ENCODE results near the gene RAB38. TPM values are rescaled to one million over a fixed set of nuclear protein-coding genes. Genes with fewer than 3 reads are reported as not detected.
A peak's percentile ranks its signal among the peaks of the same experiment; 100 is the strongest.

RAB38 gene
- total RNA-seq, 2 experiments from 2014 or later = 1.6 to 1.9 TPM

GRCh38 chr11:88188251-88188931 lies 13.1 kb upstream of the RAB38 start:
- Mint-ChIP-seq H3K27me3 (peaks cover 22% of the 10 kb centered on the region), H3K9me3 (peaks cover 4% of the 10 kb centered on the region), H3K36me3 (ENCODE audit: low read depth) (peaks cover 6% of the 10 kb centered on the region), H3K27ac (no peak overlapping the region), H3K4me1 (no peaks in the 10 kb centered on the region), H3K4me3 (no peak overlapping the region)
- ChIA-PET CTCF (interaction anchor here (0.5 kb wide), 1 partner anchor 167 kb away, joined by 4 read pairs; no protein-coding TSS in a partner anchor), POLR2A (no interaction called here)
- DNase-seq = no peak

- ChIA-PET CTCF (interaction anchor here (1.2 kb wide), 1 partner anchor 363 kb away, joined by 3 read pairs; no protein-coding TSS in a partner anchor), POLR2A (no interaction called here)
- no peak overlapping the region for H3K27ac Mint-ChIP-seq
- peaks cover 24% of the 10 kb centered on the region for H3K27me3 Mint-ChIP-seq
- no peak overlapping the region for H3K4me3 Mint-ChIP-seq
- peaks cover 26% of the 10 kb centered on the region for H3K4me1 Mint-ChIP-seq
- no peak for DNase-seq
- peaks cover 4% of the 10 kb centered on the region for H3K9me3 Mint-ChIP-seq
- peaks cover 6% of the 10 kb centered on the region for H3K36me3 Mint-ChIP-seq (ENCODE audit: low read depth)
These were observed 8.0 kb upstream of the RAB38 start for GRCh38 chr11:88183233-88183632.

GRCh38 chr11:88181776-88182175 lies 6.5 kb upstream of the RAB38 start:
- ChIA-PET POLR2A (no interaction called here), CTCF (interaction anchor here (0.6 to 1.1 kb wide), 3 partner anchors 27 to 154 kb away, joined by 3 to 4 read pairs (median 4); no protein-coding TSS in a partner anchor)
- Mint-ChIP-seq H3K27ac (no peak overlapping the region), H3K27me3 (peaks cover 24% of the 10 kb centered on the region), H3K36me3 (ENCODE audit: low read depth) (peaks cover 6% of the 10 kb centered on the region), H3K9me3 (peaks cover 4% of the 10 kb centered on the region), H3K4me1 (peaks cover 34% of the 10 kb centered on the region), H3K4me3 (no peak overlapping the region)
- no peak for DNase-seq

GRCh38 chr11:88179971-88180629 lies 4.9 kb upstream of the RAB38 start:
- H3K27me3 Mint-ChIP-seq = peaks cover 18% of the 10 kb centered on the region
- CTCF ChIA-PET = interaction anchor here (0.6 to 2.0 kb wide), 5 partner anchors 27 to 1121 kb away, joined by 3 to 5 read pairs (median 3); no protein-coding TSS in a partner anchor
- peaks cover 41% of the 10 kb centered on the region for H3K4me1 Mint-ChIP-seq
- no peak overlapping the region for H3K27ac Mint-ChIP-seq
- no peaks in the 10 kb centered on the region for H3K9me3 Mint-ChIP-seq
- DNase-seq = no peak
- no peaks in the 10 kb centered on the region for H3K36me3 Mint-ChIP-seq (ENCODE audit: low read depth)
- no peak overlapping the region for H3K4me3 Mint-ChIP-seq
- POLR2A ChIA-PET = no interaction called here

- Mint-ChIP-seq H3K27me3 (peaks cover 15% of the 10 kb centered on the region), H3K4me3 (no peak overlapping the region), H3K4me1 (peaks cover 51% of the 10 kb centered on the region), H3K36me3 (ENCODE audit: low read depth) (no peaks in the 10 kb centered on the region), H3K9me3 (no peaks in the 10 kb centered on the region), H3K27ac (peak overlapping the region; percentile 22)
- DNase-seq = peak; percentile 45
- ChIA-PET POLR2A (no interaction called here), CTCF (interaction anchor here (1.2 to 2.0 kb wide), 3 partner anchors 26 to 373 kb away, joined by 3 to 5 read pairs (median 3); no protein-coding TSS in a partner anchor)
These were observed 3.9 kb upstream of the RAB38 start for GRCh38 chr11:88179141-88179540.

- no peaks in the 10 kb centered on the region for H3K9me3 Mint-ChIP-seq
- ChIA-PET CTCF (interaction anchor here (2.8 kb wide), 1 partner anchor 11 kb away, joined by 11 read pairs; no protein-coding TSS in a partner anchor), POLR2A (no interaction called here)
- peaks cover 52% of the 10 kb centered on the region for H3K4me1 Mint-ChIP-seq
- no peak overlapping the region for H3K4me3 Mint-ChIP-seq
- DNase-seq = no peak
- H3K27ac Mint-ChIP-seq = no peak overlapping the region
- H3K36me3 Mint-ChIP-seq (ENCODE audit: low read depth) = no peaks in the 10 kb centered on the region
- H3K27me3 Mint-ChIP-seq = peaks cover 8% of the 10 kb centered on the region
These were observed 2.9 kb upstream of the RAB38 start for GRCh38 chr11:88178191-88178590.

- Mint-ChIP-seq H3K36me3 (ENCODE audit: low read depth) (no peaks in the 10 kb centered on the region), H3K9me3 (no peaks in the 10 kb centered on the region), H3K27ac (peak overlapping the region; percentile 67), H3K27me3 (no peaks in the 10 kb centered on the region), H3K4me1 (peaks cover 49% of the 10 kb centered on the region), H3K4me3 (no peak overlapping the region)
- ChIA-PET CTCF (interaction anchor here (0.6 to 2.8 kb wide), 3 partner anchors 8 to 125 kb away, joined by 3 to 11 read pairs (median 3); no protein-coding TSS in a partner anchor), POLR2A (no interaction called here)
- DNase-seq = no peak
These were observed 379 bp upstream of the RAB38 start for GRCh38 chr11:88175569-88176075.

- Mint-ChIP-seq H3K4me3 (no peak overlapping the region), H3K27ac (no peak overlapping the region), H3K4me1 (peaks cover 33% of the 10 kb centered on the region), H3K9me3 (no peaks in the 10 kb centered on the region), H3K36me3 (ENCODE audit: low read depth) (no peaks in the 10 kb centered on the region), H3K27me3 (no peaks in the 10 kb centered on the region)
- DNase-seq = no peak
- POLR2A ChIA-PET = no interaction called here
- CTCF ChIA-PET = interaction anchor here (1.2 kb wide), 1 partner anchor 239 kb away, joined by 3 read pairs; no protein-coding TSS in a partner anchor
These were observed 1.3 kb downstream of the RAB38 start for GRCh38 chr11:88173956-88174355.

- CTCF ChIA-PET = interaction anchor here (1.3 kb wide), 1 partner anchor 8 kb away, joined by 4 read pairs; no protein-coding TSS in a partner anchor
- no peak overlapping the region for H3K27ac Mint-ChIP-seq
- no peaks in the 10 kb centered on the region for H3K36me3 Mint-ChIP-seq (ENCODE audit: low read depth)
- peaks cover 17% of the 10 kb centered on the region for H3K4me1 Mint-ChIP-seq
- H3K9me3 Mint-ChIP-seq = no peaks in the 10 kb centered on the region
- POLR2A ChIA-PET = no interaction called here
- no peak overlapping the region for H3K4me3 Mint-ChIP-seq
- H3K27me3 Mint-ChIP-seq = peaks cover under 1% of the 10 kb centered on the region
- DNase-seq = no peak
These were observed 3.3 kb downstream of the RAB38 start for GRCh38 chr11:88171982-88172381.

GRCh38 chr11:88170673-88171072 lies 4.6 kb downstream of the RAB38 start:
- DNase-seq = no peak
- Mint-ChIP-seq H3K27me3 (peaks cover 2% of the 10 kb centered on the region), H3K4me1 (peaks cover 15% of the 10 kb centered on the region), H3K4me3 (no peak overlapping the region), H3K36me3 (ENCODE audit: low read depth) (no peaks in the 10 kb centered on the region), H3K9me3 (no peaks in the 10 kb centered on the region), H3K27ac (no peak overlapping the region)
- ChIA-PET CTCF (no interaction called here), POLR2A (no interaction called here)

GRCh38 chr11:88169881-88170280 lies 5.4 kb downstream of the RAB38 start:
- Mint-ChIP-seq H3K4me3 (no peak overlapping the region), H3K27me3 (peaks cover 2% of the 10 kb centered on the region), H3K4me1 (peaks cover 8% of the 10 kb centered on the region), H3K27ac (no peak overlapping the region), H3K36me3 (ENCODE audit: low read depth) (no peaks in the 10 kb centered on the region), H3K9me3 (no peaks in the 10 kb centered on the region)
- CTCF ChIA-PET = no interaction called here
- POLR2A ChIA-PET = no interaction called here
- no peak for DNase-seq

GRCh38 chr11:88169471-88169870 lies 5.8 kb downstream of the RAB38 start:
- ChIA-PET CTCF (no interaction called here), POLR2A (no interaction called here)
- no peaks in the 10 kb centered on the region for H3K36me3 Mint-ChIP-seq (ENCODE audit: low read depth)
- peaks cover 4% of the 10 kb centered on the region for H3K4me1 Mint-ChIP-seq
- no peak overlapping the region for H3K27ac Mint-ChIP-seq
- H3K4me3 Mint-ChIP-seq = no peak overlapping the region
- peaks cover 2% of the 10 kb centered on the region for H3K27me3 Mint-ChIP-seq
- no peak for DNase-seq
- no peaks in the 10 kb centered on the region for H3K9me3 Mint-ChIP-seq

GRCh38 chr11:88167853-88168252 lies 7.4 kb downstream of the RAB38 start:
- no peaks in the 10 kb centered on the region for H3K4me1 Mint-ChIP-seq
- ChIA-PET CTCF (interaction anchor here (2.7 kb wide), 1 partner anchor 9 kb away, joined by 11 read pairs; no protein-coding TSS in a partner anchor), POLR2A (no interaction called here)
- H3K9me3 Mint-ChIP-seq = no peaks in the 10 kb centered on the region
- no peak overlapping the region for H3K27ac Mint-ChIP-seq
- no peaks in the 10 kb centered on the region for H3K36me3 Mint-ChIP-seq (ENCODE audit: low read depth)
- no peak for DNase-seq
- peaks cover 3% of the 10 kb centered on the region for H3K27me3 Mint-ChIP-seq
- no peak overlapping the region for H3K4me3 Mint-ChIP-seq
